Endodermal cell (in vitro differentiated cells): ENCODE results near the gene FTO. TPM values are rescaled to one million over a fixed set of nuclear protein-coding genes. Genes with fewer than 3 reads are reported as not detected.

Experiments
- DNase-seq: peaks from one replicate; pipeline ENCODE4 v3.0.0-alpha.2; 2017
- H3K27ac ChIP-seq: 2 replicates; pipeline ENCODE4 v1.5.1; 2013; ENCODE audit warnings: mild to moderate bottlenecking, low read depth, low read length, moderate library complexity
- H3K27me3 ChIP-seq: 2 replicates; pipeline ENCODE4 v1.6.1; 2013; ENCODE audit warnings: mild to moderate bottlenecking, low read length, moderate library complexity; ENCODE audit not compliant: insufficient read depth, control insufficient read depth, poor library complexity, severe bottlenecking
- H3K36me3 ChIP-seq: 2 replicates; pipeline ENCODE4 v1.7.0; 2013; ENCODE audit warnings: mild to moderate bottlenecking, low read length, moderate library complexity; ENCODE audit not compliant: control insufficient read depth, insufficient read depth
- H3K4me1 ChIP-seq: one replicate; pipeline ENCODE4 v1.7.0; 2013; ENCODE audit warnings: low read length; ENCODE audit not compliant: control insufficient read depth, insufficient read depth
- H3K4me3 ChIP-seq: 2 replicates; pipeline ENCODE4 v1.5.1; 2013; ENCODE audit warnings: mild to moderate bottlenecking, low read length, moderate library complexity
- H3K9ac ChIP-seq: 2 replicates; pipeline ENCODE4 v1.6.1; 2013; ENCODE audit warnings: mild to moderate bottlenecking, low read length, moderate library complexity; ENCODE audit not compliant: poor library complexity, severe bottlenecking; ENCODE audit errors: extremely low read depth
- H3K9me3 ChIP-seq: 2 replicates; pipeline ENCODE4 v1.6.1; 2013; ENCODE audit warnings: mild to moderate bottlenecking, low read length, moderate library complexity; ENCODE audit not compliant: control insufficient read depth
- H3K27ac Mint-ChIP-seq: 2 replicates; pipeline ENCODE4 v1.8.0; 2020; ENCODE audit warnings: mixed read lengths
- H3K27me3 Mint-ChIP-seq: 2 replicates; pipeline ENCODE4 v1.8.0; 2021; ENCODE audit warnings: mild to moderate bottlenecking, mixed read lengths; ENCODE audit not compliant: insufficient read depth
- H3K36me3 Mint-ChIP-seq: 2 replicates; pipeline ENCODE4 v1.8.0; 2020; ENCODE audit warnings: low read depth, mixed read lengths
- H3K4me1 Mint-ChIP-seq: 2 replicates; pipeline ENCODE4 v1.8.0; 2020; ENCODE audit warnings: mixed read lengths
- H3K4me3 Mint-ChIP-seq: 2 replicates; pipeline ENCODE4 v1.8.0; 2020; ENCODE audit warnings: mild to moderate bottlenecking, moderate library complexity, mixed read lengths
- H3K9me3 Mint-ChIP-seq: 2 replicates; pipeline ENCODE4 v1.8.0; 2020; ENCODE audit warnings: mild to moderate bottlenecking, mixed read lengths
- WGBS, 2 experiments: methylation state at CpG; one replicate each; pipeline versions ENCODE4 v1.1.5 to v1.1.7; 2013; ENCODE audit warnings: missing lambda C conversion rate in 2 of 2, mixed read lengths in 1 of 2; ENCODE audit not compliant: insufficient coverage in 1 of 2, insufficient read length in 1 of 2; 5-methylcytosine and 5-hydroxymethylcytosine counted together
- total RNA-seq, 2 donors: library from RNA; stranded (reverse); fragmentation: NEBNext Ultra II Directional in 1 of 2; extraction: Animal tissue kit (Norgen Biotek cat#: 25700) in 1 of 2; gene quantifications; 2 replicates in 1 of 2; 3 replicates in 1 of 2; pipeline ENCODE4 v1.2.1, GENCODE V29; 2021
- TF ChIP-seq, protein P1 (sequence below): fragments of 200-600 bp; sonication (generic); conservative IDR thresholded peaks from 2 replicates; pipeline ENCODE4 v1.5.0; 2021; ENCODE audit warnings: antibody characterized with exemption, mild to moderate bottlenecking

FTO gene
- total RNA-seq, 2 donors from 2014 or later, result 80.3 to 102 TPM

DNA sequence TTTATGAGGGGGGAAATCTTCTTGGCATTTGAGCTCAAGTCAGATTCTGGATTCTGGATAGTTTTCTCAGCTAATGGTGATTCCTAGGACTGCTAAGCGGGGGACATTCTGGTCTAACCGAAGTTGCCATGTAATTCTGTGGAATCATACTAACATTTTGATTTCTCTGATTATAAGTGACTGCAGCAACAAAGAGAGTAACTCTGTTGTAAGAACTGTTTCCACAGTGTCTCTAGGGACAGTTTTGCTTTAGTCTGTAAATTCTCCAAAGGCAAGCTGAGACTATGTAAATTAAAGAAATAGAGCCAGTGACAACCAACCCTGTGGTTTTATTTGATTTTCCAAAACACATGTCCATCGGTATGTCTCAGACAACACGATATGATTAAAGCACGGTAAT is 296.4 kb downstream of the FTO start:
- no peaks in the 10 kb centered on the region for H3K27me3 ChIP-seq
- 91% methylated on average over 5 of the region's 5 CpGs; no CpG with 5 or more reads in 1 of the 2 experiments for WGBS, 2 experiments
- H3K27ac ChIP-seq, result no peak overlapping the region
- H3K36me3 ChIP-seq, result no peaks in the 10 kb centered on the region
- Mint-ChIP-seq H3K36me3 (no peaks in the 10 kb centered on the region), H3K4me1 (no peaks in the 10 kb centered on the region), H3K27me3 (no peaks in the 10 kb centered on the region), H3K9me3 (no peaks in the 10 kb centered on the region), H3K4me3 (no peak overlapping the region), H3K27ac (no peak overlapping the region)
- no peak overlapping the region for H3K9ac ChIP-seq
- no peaks in the 10 kb centered on the region for H3K4me1 ChIP-seq
- no peak for DNase-seq
- H3K9me3 ChIP-seq, result no peaks in the 10 kb centered on the region
- TF ChIP-seq, protein P1, sequence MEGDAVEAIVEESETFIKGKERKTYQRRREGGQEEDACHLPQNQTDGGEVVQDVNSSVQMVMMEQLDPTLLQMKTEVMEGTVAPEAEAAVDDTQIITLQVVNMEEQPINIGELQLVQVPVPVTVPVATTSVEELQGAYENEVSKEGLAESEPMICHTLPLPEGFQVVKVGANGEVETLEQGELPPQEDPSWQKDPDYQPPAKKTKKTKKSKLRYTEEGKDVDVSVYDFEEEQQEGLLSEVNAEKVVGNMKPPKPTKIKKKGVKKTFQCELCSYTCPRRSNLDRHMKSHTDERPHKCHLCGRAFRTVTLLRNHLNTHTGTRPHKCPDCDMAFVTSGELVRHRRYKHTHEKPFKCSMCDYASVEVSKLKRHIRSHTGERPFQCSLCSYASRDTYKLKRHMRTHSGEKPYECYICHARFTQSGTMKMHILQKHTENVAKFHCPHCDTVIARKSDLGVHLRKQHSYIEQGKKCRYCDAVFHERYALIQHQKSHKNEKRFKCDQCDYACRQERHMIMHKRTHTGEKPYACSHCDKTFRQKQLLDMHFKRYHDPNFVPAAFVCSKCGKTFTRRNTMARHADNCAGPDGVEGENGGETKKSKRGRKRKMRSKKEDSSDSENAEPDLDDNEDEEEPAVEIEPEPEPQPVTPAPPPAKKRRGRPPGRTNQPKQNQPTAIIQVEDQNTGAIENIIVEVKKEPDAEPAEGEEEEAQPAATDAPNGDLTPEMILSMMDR, result no peak
- no peak overlapping the region for H3K4me3 ChIP-seq

DNA sequence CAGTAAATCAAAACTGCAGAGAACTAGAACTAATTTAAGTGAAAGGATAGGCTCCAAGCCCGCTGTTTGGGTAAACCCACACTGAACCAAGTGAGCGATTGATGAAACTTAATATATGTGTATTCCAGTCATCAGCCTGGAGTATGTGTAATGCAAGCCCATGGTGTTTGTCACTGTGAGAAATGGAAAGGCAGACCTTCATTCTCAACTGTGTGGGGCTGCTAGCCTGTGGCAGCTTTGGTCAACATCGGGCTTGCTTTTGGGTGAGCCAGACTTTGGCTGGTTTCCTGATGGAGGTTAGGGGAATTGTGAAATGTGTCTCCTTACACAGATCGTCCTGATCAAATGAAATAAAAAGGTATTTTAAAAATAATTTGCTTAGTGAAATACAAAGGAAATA is 302.7 kb downstream of the FTO start:
- Histone ChIP-seq H3K27me3 (no peaks in the 10 kb centered on the region), H3K4me3 (no peak overlapping the region), H3K27ac (no peak overlapping the region), H3K36me3 (no peaks in the 10 kb centered on the region), H3K4me1 (no peaks in the 10 kb centered on the region), H3K9ac (no peak overlapping the region), H3K9me3 (peaks cover 1% of the 10 kb centered on the region)
- DNase-seq, result no peak
- 93 to 95% methylated on average over 3 to 4 of the region's 4 CpGs for WGBS, 2 experiments
- TF ChIP-seq, protein P1, result no peak
- Mint-ChIP-seq H3K27ac (no peak overlapping the region), H3K36me3 (peaks cover 3% of the 10 kb centered on the region), H3K4me1 (no peaks in the 10 kb centered on the region), H3K9me3 (no peaks in the 10 kb centered on the region), H3K27me3 (no peaks in the 10 kb centered on the region), H3K4me3 (no peak overlapping the region)

DNA sequence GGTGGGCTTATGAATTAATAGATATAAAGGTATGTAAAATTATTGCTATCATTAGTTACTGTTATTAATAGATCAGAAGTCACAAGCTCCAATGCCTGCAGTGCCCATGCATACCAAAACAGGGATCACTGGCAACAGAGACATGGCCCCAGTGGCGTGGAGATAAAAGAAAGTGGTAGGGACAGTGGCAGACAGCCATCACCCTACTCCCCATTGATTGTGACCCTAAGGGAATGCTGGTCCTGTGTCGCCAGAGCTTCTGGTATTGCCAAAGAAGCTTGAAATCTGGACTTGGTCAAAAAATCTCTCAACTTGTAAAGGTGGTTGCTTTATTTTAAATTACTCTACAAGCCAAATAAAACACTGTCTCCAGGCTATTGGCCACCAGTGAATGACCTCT is 303.5 kb downstream of the FTO start:
- Mint-ChIP-seq H3K27me3 (no peaks in the 10 kb centered on the region), H3K4me1 (no peaks in the 10 kb centered on the region), H3K4me3 (no peak overlapping the region), H3K9me3 (peaks cover 6% of the 10 kb centered on the region), H3K36me3 (peaks cover 7% of the 10 kb centered on the region), H3K27ac (no peak overlapping the region)
- no peak for DNase-seq
- Histone ChIP-seq H3K4me3 (no peak overlapping the region), H3K27ac (no peak overlapping the region), H3K9me3 (peaks cover 9% of the 10 kb centered on the region), H3K36me3 (no peaks in the 10 kb centered on the region), H3K27me3 (no peaks in the 10 kb centered on the region), H3K4me1 (no peaks in the 10 kb centered on the region), H3K9ac (no peak overlapping the region)
- TF ChIP-seq, protein P1, result no peak
- 85 to 100% methylated on average over 1 to 2 of the region's 2 CpGs for WGBS, 2 experiments
